NB4 (cell line): ENCODE data around the gene C15orf39.

Experiments used
- CTCF ChIP-seq: IDR thresholded peaks from one replicate; pipeline ENCODE4 v1.5.1; 2012; ENCODE audit warnings: low read depth, low read length
- MAX ChIP-seq: IDR thresholded peaks from 2 replicates; pipeline ENCODE4 v1.6.1; 2011; ENCODE audit warnings: low read depth, low read length
- MYC ChIP-seq: IDR thresholded peaks from 2 replicates; pipeline ENCODE4 v1.6.1; 2011; ENCODE audit warnings: low read depth, low read length

DNA sequence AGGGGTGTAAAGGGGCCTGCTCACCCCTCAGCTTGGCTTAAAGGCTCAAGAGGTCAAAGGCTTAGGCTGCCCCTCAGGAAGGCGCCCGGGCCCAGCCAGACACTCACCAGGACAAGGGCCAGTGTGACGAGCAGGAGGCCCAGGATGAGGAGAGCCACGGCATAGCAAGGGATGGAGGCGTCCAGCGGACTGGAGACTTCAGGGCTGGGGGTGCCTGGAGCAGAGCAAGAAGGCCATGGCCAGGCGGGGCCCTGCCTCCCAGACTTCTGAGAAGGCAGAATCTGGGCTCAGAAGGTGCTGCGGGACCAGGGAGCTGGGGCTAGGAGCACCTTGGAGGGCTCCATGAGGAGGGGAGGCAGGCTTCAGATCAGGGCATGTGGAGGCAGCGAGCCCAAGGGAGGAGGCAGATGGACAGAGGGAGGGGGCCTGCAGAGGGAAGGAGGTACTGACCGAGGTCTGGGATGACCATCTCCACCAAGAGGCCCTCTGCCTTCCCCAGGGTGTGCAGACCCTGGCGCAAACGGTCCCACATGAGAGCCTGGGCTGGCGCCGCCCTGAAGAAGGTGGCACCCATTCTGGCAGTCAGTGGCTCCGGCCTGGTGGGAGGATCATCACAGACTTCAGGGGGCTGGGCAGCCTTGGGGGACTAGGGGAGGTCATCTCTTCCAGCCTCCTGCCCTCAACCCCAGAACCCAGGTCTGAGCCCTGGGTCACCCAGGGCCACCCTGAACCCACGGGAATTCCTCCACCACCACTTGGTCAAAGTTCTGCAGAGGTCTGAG lies 24.5 kb downstream of the C15orf39 start:
- no peak for TF ChIP-seq MAX
- no peak for TF ChIP-seq CTCF
- no peak for TF ChIP-seq MYC
